COLO829 (cell line): ENCODE data around the gene NPTX2.
"Not testable (repeated sequence)": the region's sequence is repeated elsewhere in the genome, so short reads cannot be mapped to it uniquely, and the experiment has no call there.

Source experiments
- DNase-seq: peaks from one replicate; pipeline ENCODE4 v3.0.0; 2012; ENCODE audit warnings: low spot score

Gene NPTX2

DNA sequence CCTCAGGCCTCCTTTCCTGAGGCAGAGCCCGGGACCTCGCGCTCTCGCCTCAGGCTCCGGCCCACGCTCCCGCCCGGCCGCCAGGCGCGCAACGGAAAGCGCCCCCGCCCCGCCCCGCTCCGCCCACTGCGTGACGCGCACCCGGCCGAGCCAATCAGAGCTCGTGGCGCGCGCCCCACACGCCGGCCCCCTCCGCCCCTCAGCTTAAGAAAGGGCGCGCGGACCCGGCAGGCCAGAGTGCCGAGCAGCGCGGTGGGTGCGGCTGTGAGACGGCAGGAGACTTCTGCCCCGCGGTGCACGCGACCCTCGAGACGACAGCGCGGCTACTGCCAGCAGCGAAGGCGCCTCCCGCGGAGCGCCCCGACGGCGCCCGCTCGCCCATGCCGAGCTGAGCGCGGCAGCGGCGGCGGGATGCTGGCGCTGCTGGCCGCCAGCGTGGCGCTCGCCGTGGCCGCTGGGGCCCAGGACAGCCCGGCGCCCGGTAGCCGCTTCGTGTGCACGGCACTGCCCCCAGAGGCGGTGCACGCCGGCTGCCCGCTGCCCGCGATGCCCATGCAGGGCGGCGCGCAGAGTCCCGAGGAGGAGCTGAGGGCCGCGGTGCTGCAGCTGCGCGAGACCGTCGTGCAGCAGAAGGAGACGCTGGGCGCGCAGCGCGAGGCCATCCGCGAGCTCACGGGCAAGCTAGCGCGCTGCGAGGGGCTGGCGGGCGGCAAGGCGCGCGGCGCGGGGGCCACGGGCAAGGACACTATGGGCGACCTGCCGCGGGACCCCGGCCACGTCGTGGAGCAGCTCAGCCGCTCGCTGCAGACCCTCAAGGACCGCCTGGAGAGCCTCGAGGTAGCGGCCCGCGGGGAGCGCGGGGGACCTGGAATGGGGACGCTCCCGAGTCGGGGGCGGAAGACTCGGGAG lies at the start of gene NPTX2:
Gene NPTX2, plus strand, starts transcription at position 235 of the 909 bp plus-strand sequence. Its CDS starts 177 bp downstream, at position 412.
- no peak for DNase-seq

DNA sequence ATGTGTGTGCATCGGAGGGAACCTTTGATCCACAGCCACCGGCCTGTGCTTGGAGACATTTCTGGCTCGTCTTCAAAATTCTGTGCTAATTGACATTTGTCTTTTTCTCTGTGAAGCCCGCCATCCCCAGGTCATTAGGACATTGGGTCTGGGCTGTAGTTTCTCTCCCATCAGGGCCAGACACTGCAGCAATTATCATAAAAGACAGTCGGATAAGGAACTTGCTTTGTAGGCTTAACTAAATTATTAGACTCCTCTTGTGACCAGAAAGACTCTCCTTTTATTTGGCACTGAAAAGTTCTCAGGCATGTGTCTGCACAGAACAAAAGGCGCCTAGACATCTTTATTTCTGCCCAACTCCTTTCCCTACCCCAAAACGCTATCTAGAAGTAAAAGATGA lies 49.1 kb upstream of the NPTX2 start:
- DNase-seq = no peak

DNA sequence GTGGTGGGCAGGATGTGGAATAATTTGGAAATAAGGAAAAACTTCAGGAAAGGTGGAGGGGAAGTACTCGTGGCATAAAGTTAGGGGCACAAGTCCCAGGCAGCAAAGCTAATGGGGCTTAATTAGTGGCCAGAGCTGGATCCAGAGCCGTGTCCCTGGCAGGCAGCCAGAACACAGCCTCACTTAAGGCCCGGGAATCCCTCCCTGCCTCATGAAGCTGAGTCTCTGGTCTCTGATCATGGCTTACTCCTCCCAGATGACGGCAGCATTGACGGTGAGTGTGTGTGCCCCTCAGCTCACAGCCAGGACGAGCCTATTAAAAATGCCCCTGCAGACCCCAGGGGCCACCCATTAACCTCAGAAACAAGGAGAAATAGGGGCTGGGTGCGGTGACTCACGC lies 48.2 kb upstream of the NPTX2 start:
- DNase-seq = no peak

DNA sequence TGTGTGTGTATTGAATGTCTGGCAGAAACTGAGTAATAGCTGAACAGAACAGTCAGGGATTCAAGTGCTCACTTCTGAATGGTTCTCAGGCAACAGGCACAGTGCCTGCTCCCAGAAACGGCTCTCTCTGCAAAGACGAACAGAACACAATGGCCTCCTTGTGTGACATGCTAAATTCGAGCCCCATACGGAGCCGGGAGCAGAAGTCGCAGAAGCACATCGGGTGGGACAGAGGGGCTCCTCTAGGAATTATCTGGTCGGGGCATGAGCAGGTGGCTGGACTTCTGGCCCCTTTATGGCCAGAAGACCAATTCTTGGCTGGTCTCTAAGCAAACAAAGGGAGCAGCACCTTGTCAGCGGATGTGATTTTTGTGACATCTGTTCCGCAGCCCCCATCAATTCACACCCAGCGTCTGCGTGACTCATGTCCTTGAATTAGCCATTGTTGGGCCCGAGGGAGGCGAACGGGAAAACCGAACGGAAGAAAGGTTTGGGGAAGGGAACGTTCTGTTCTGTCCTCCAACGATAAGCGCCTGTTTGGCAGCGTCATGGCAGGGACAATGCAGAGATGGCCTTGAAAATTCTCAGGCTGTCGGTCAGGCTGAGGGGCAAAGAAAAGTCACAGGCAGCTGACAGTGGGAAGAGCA lies 47.3 kb upstream of the NPTX2 start:
- peak; percentile 76 for DNase-seq

DNA sequence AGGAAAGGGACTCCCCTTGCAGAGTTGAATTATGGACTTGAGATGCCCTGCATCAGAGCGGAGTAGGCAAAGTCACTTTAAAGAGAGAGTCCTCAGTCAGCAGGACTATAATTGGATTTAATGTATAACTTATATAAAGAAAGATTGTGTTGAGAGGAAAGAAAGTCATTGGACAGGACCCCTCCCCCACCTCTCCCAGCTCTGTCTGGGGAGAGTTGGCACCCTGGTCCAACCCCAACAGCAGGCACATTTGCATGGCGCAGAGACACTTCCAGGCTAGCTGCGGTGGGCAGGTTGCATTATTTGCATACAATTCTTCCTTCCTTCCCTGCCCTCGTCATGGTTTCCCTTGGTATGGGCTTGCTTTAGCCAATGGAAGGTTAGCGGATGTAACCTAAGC lies 46.1 kb upstream of the NPTX2 start:
- DNase-seq = no peak

GRCh38 chr7:98571986-98572385 lies 45.1 kb upstream of the NPTX2 start:
- no peak for DNase-seq

DNA sequence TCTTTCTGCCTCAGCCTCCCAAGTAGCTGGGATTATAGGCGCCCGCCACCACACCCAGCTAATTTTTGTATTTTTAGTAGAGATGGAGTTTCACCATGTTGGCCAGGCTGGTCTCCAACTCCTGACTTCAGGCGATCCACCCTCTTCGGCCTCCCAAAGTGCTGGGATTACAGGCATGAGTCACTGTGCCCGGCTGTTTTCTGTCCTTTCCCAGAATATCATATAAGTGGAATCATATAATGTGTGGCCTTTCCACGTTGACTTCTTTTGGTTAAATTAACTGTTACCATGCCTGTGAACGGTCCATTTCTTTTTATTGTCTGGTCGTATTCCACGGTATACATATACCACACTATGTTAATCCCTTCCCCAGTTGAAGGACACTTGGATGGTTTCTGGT lies 44.4 kb upstream of the NPTX2 start:
- not testable (repeated sequence) for DNase-seq

- DNase-seq = no peak
Observed at GRCh38 chr7:98573816-98574215, 43.3 kb upstream of the NPTX2 start.

DNA sequence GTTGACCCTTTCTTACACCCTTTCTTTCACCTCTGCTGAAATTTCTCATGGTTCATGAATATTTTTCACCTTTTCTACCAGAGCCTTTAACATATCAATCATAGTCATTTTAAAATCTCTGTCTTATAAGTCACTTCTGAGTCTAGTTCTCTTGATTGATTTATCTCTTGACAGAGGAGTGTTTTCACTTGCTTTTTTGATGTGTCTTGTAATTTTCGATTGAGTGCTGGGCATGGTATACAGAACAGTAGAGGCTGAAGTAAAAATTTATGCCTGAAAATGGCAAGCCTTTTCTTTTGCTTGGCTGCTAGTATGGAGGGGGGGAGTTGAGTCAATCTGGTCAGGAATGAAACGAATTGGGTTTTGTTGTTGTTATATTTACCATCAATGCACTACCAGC lies 41.2 kb upstream of the NPTX2 start:
- DNase-seq = no peak

- no peak for DNase-seq
Observed at GRCh38 chr7:98584830-98585229, 32.3 kb upstream of the NPTX2 start.

- DNase-seq = no peak
Observed at GRCh38 chr7:98591926-98592325, 25.2 kb upstream of the NPTX2 start.

GRCh38 chr7:98594348-98594747 lies 22.7 kb upstream of the NPTX2 start:
- no peak for DNase-seq

- DNase-seq = no peak
Observed at GRCh38 chr7:98594787-98595186, 22.3 kb upstream of the NPTX2 start.

GRCh38 chr7:98598846-98599615 lies 18.1 kb upstream of the NPTX2 start:
- DNase-seq = no peak

DNA sequence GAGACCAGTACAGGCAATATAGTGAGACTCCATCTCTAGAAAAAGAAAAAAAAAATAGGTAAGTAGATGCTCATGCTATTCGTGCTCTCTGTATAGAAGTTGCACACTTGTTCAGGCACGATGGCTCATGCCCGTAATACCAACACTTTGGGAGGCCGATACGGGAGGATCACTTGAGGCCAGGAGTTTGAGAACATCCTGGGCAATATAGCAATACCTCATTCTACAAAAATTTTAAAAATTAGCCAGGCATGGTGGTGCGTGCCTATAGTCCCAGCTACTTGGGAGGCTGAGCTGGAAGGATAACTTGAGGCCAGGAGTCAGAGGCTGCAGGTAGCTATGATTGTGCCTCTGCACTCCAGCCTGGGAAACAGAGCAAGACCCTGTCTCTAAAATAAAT lies 17.2 kb upstream of the NPTX2 start:
- DNase-seq = no peak

GRCh38 chr7:98602755-98603398 lies 14.2 kb upstream of the NPTX2 start:
- DNase-seq = no peak

DNA sequence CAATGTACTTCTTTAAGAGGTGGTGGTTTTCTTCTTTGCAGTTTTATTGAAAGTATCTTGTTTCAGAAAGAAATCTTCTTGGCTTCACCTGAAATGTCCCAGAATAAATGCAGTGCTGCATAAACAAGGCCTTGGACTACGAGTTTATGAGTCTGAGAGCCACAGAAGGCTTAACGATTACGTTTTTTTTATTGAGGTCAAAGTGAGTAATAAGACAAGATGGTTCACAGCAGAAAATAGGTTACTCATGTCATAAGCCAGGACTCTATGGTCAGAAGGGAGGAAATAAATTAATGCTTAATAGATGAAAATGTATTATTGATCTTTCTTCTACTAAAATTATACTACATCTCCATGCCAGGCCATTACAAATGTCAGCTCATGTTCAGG lies 13.7 kb upstream of the NPTX2 start:
- DNase-seq = no peak

DNA sequence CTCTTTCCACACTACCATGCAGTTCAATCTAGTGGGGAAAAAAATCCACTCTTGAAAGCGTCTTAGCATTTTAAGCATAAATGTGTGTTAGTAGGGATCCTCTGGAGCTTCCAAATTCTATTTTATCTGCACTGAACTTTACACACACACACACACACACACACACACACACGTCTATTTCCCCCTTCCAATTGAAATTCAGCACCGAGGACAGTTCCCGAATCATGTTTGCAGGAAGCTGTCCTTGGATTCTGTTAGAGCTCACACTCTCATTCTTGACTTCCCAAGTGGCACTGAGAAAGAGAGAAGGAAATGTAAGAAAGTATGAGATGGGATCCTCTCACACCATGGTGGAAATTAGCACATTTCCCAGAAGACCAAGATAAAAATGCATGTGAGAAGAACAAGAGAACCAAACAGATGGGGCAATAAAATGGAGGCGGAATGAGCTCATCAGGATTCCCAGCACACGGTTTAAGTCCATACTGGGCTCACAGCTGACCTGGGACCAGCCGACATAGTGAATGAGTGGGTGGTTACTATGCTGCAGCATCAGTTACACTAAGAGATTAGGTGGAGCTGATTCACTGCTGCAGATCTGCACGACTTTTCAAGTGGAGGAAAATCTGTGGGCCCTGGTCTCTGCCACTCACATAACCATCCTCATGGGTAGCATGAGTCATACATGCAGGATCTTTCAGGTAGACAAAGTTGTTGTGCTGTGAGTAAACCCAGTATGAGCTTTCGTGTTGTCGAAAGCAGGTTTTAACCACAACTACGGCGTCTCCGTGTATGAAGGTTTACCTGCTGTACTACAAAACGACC lies 3.3 kb upstream of the NPTX2 start:
- DNase-seq = no peak

DNA sequence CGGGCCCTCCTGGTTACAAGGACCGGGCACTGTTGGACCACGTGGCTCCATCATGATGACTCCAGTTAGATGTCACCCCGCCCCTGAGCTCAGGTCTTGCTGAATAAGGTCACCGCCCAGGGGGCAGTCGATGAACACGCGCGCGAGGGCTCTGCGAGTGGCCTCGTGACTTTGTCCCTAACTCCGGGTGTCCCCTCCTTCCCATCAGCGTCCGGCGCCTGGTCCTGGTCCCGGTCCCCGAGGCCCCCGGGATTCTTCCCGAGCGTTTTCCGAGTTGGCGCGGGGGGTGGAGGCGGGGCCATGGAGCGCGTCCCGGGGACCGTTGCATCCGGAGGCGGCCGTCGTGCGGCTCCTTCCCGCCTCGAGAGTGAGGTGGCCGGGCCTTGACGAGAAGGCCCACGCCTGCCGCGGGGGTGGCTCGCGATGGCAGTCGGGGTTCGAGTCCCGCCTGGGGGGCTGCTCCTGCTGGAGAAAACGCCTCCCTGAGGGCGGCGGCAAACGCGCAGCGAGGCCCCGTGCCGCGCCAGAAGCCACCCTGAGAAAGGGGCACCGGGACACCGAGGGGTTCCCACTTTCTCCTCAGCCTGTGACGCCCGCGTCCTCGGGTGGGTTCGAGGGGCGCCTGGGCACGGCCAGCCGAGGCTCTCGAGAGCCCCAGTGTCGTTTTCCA lies 569 bp upstream of the NPTX2 start:
- no peak for DNase-seq

DNA sequence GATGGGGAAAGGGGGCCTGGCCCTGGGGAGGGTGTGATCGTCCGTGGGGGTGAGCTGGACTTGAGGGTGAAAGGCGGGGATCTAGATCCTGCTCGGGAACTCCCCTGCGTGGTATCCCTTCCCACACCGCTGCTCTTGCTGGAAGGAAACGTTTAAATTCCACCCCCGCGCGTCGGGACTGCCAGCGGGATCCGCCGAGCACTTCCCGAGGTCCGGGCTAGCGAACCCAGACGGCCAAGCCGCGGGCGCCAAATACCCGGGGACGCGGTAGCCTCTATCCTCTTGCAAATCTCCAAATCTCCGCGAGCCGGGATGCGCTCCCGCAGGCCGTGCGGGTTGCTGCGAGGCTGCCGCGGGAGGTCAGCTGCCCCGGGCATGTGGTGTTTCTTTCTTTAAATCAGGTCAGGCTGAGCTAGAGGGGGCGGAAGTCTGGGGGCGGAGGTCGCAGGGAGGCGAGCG lies 904 bp downstream of the NPTX2 start:
- DNase-seq = no peak

GRCh38 chr7:98618786-98619185 lies 1.7 kb downstream of the NPTX2 start:
- DNase-seq = no peak
